Ishikawa (cell line): ENCODE data around the gene OR2AJ1.

ENCODE experiments used
- CEBPB ChIP-seq: IDR thresholded peaks from 2 replicates; pipeline ENCODE4 v1.6.1; 2012
- CREB1 ChIP-seq: IDR thresholded peaks from 2 replicates; pipeline ENCODE4 v1.6.1; 2012; ENCODE audit warnings: low read depth
- EGR1 ChIP-seq: IDR thresholded peaks from 2 replicates; pipeline ENCODE4 v1.6.1; 2012
- EP300 ChIP-seq: IDR thresholded peaks from 2 replicates; pipeline ENCODE4 v1.6.1; 2012; ENCODE audit warnings: borderline replicate concordance
- FOXM1 ChIP-seq: IDR thresholded peaks from 2 replicates; pipeline ENCODE4 v1.6.1; 2012; ENCODE audit warnings: low read depth, borderline replicate concordance
- NFIC ChIP-seq: IDR thresholded peaks from 2 replicates; pipeline ENCODE4 v1.6.1; 2012
- RAD21 ChIP-seq: IDR thresholded peaks from 2 replicates; pipeline ENCODE4 v1.6.1; 2012; ENCODE audit warnings: low read depth
- REST ChIP-seq: IDR thresholded peaks from 2 replicates; pipeline ENCODE4 v1.6.1; 2012; ENCODE audit warnings: low read depth, mild to moderate bottlenecking
- TAF1 ChIP-seq: IDR thresholded peaks from 2 replicates; pipeline ENCODE4 v1.6.1; 2012; ENCODE audit warnings: low read depth, mild to moderate bottlenecking
- TCF12 ChIP-seq: IDR thresholded peaks from 2 replicates; pipeline ENCODE4 v1.6.1; 2012; ENCODE audit warnings: low read depth
- TEAD4 ChIP-seq: IDR thresholded peaks from 2 replicates; pipeline ENCODE4 v1.6.1; 2012
- USF1 ChIP-seq: IDR thresholded peaks from 2 replicates; pipeline ENCODE4 v1.6.1; 2012
- YY1 ChIP-seq: IDR thresholded peaks from 2 replicates; pipeline ENCODE4 v1.6.1; 2012; ENCODE audit warnings: low read depth
- ZBTB7A ChIP-seq: IDR thresholded peaks from 2 replicates; pipeline ENCODE4 v1.6.1; 2012; ENCODE audit warnings: low read depth
- TF ChIP-seq, protein P1 (sequence below): IDR thresholded peaks from 2 replicates; pipeline ENCODE4 v1.6.1; 2012

OR2AJ1 gene

DNA sequence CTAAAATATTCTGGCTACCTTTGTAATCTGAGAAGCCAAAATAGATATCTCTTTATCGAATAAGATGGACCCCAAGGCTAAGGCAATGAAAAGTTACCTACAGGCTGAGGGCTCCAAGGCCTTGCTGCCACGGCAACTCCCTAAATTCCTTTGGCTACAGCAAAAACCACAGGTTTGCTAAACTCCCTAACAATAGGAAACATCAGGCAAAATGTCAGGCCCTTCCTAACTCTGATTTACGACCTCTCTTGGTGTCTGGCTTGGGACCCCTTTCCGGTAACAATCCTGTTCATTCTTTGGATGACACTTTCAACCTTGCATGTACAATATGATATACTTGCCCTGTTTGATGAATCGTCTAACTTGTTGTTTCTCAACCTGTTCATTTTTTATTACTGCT is 15.9 kb upstream of the OR2AJ1 start:
- TF ChIP-seq CEBPB (no peak), TCF12 (no peak), ZBTB7A (no peak), USF1 (no peak), RAD21 (no peak)

GRCh38 chr1:247913786-247914185 is 10.9 kb upstream of the OR2AJ1 start:
- no peak for TF ChIP-seq RAD21
- TF ChIP-seq EGR1, result no peak
- no peak for TF ChIP-seq YY1
- TF ChIP-seq TAF1, result no peak
- TF ChIP-seq NFIC, result no peak
- TF ChIP-seq USF1, result no peak
- no peak for TF ChIP-seq FOXM1
- TF ChIP-seq TCF12, result no peak

GRCh38 chr1:247914941-247915662 is 9.6 kb upstream of the OR2AJ1 start:
- TF ChIP-seq FOXM1 (no peak), EP300 (no peak), USF1 (no peak), TAF1 (no peak), RAD21 (no peak), ZBTB7A (no peak)
- TF ChIP-seq, protein P1, sequence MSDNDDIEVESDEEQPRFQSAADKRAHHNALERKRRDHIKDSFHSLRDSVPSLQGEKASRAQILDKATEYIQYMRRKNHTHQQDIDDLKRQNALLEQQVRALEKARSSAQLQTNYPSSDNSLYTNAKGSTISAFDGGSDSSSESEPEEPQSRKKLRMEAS, result no peak

DNA sequence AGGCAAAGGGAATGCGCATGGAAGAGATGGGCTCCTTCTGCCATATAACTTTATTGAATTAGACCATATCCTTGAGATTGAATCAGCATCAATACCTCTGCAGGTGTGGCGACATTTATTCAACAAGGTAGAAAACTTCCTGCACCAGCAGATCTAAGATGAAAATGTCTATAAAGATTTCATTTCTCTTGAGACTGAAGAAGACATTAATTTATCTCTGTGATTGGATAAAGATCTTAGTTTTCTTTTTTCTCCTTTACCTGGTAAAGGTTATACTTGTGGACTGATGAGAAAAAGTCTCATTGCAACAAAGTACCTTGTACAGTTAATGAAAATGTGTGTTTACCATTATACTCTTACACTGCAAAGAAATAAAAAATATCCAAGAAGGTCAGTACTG is 4.7 kb upstream of the OR2AJ1 start, which contains the start of gene OR2T8:
TSS of gene OR2T8 (plus strand) at position 301 of the 400 bp plus-strand sequence. CDS start 766 bp downstream, outside the sequence.
- no peak for TF ChIP-seq TCF12
- no peak for TF ChIP-seq TAF1
- TF ChIP-seq CREB1, result no peak
- no peak for TF ChIP-seq CEBPB
- TF ChIP-seq, protein P1, result no peak
- TF ChIP-seq FOXM1, result no peak

- TF ChIP-seq TEAD4, result no peak
- TF ChIP-seq RAD21, result no peak
- no peak for TF ChIP-seq YY1
- TF ChIP-seq TCF12, result no peak
- no peak for TF ChIP-seq REST
- TF ChIP-seq NFIC, result no peak
- TF ChIP-seq TAF1, result no peak
- no peak for TF ChIP-seq USF1
- no peak for TF ChIP-seq CEBPB
- TF ChIP-seq FOXM1, result no peak
These were observed 748 bp upstream of the OR2AJ1 start for GRCh38 chr1:247923941-247924340.

DNA sequence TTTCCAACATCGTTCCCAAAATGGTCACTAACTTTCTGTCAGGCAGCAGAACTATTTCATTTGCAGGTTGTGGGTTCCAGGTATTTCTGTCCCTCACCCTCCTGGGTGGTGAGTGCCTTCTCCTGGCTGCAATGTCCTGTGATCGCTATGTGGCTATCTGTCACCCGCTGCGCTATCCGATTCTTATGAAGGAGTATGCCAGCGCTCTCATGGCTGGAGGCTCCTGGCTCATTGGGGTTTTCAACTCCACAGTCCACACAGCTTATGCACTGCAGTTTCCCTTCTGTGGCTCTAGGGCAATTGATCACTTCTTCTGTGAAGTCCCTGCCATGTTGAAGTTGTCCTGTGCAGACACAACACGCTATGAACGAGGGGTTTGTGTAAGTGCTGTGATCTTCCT is 9.3 kb downstream of the OR2AJ1 start:
- TF ChIP-seq CEBPB (no peak), ZBTB7A (no peak), REST (no peak), FOXM1 (no peak), CREB1 (no peak), EGR1 (no peak), EP300 (no peak), TAF1 (no peak), NFIC (no peak), TCF12 (no peak), YY1 (no peak)
